Measurements from ENCODE around the gene UBC.

- TF ChIP-seq CTCF (IDR thresholded peaks at IDR 0.05; ENCODE audit: low read depth, low read length, poor library complexity, severe bottlenecking), result no peak
- TF ChIP-seq EZH2phosphoT487 (IDR thresholded peaks at IDR 0.05; ENCODE audit: borderline replicate concordance, low read length), result no peak
Observed at GRCh38 chr12:124928912-124929530, 14.6 kb upstream of the UBC start.
